WTC11 (cell line): ENCODE measurements around the gene PVALEF. TPM values are rescaled to one million over a fixed set of nuclear protein-coding genes. Genes with fewer than 3 reads are reported as not detected.

Experiments used
- ATAC-seq: fragments of 200-7000 bp; cut with Tn5 transposase; 2 replicates; pipeline ENCODE4 v1.10.0; 2021; ENCODE audit warnings: mild to moderate bottlenecking, moderate library complexity
- CTCF ChIA-PET: fragments of 300-600 bp; sonication (Branson Sonifier 250); formaldehyde crosslinking; loops from one replicate; lab custom pipeline; 2021; ENCODE audit warnings: antibody characterized with exemption; lab: Charles Lee
- POLR2A ChIA-PET: fragments of 350-600 bp; sonication (Branson Sonifier 250); formaldehyde crosslinking; loops from one replicate; lab custom pipeline; 2021; ENCODE audit warnings: antibody characterized with exemption; lab: Charles Lee
- DNase-seq: peaks from one replicate; pipeline ENCODE4 v3.0.0; 2021; ENCODE audit warnings: low spot score
- H3K27ac Mint-ChIP-seq: 2 replicates; pipeline ENCODE4 v1.8.0; 2021; ENCODE audit warnings: mixed read lengths
- H3K27me3 Mint-ChIP-seq: 2 replicates; pipeline ENCODE4 v1.8.0; 2021; ENCODE audit warnings: low read depth, mild to moderate bottlenecking, moderate library complexity, mixed read lengths
- H3K36me3 Mint-ChIP-seq: 2 replicates; pipeline ENCODE4 v1.8.0; 2021; ENCODE audit warnings: mixed read lengths
- H3K4me1 Mint-ChIP-seq: 2 replicates; pipeline ENCODE4 v1.8.0; 2022; ENCODE audit warnings: mixed read lengths
- H3K4me3 Mint-ChIP-seq: 2 replicates; pipeline ENCODE4 v1.8.0; 2021; ENCODE audit warnings: mild to moderate bottlenecking, moderate library complexity, mixed read lengths
- H3K9me3 Mint-ChIP-seq: 2 replicates; pipeline ENCODE4 v1.8.0; 2021; ENCODE audit warnings: mixed read lengths
- AFF4 ChIP-seq: sonication (generic); formaldehyde crosslinking; IDR thresholded peaks from 2 replicates; pipeline ENCODE4 v1.8.1; 2023; ENCODE audit warnings: mild to moderate bottlenecking, missing genetic modification reagents, borderline replicate concordance
- CBFB ChIP-seq: sonication (generic); formaldehyde crosslinking; IDR thresholded peaks from 2 replicates; pipeline ENCODE4 v1.8.1; 2022; ENCODE audit warnings: mild to moderate bottlenecking, low read depth, missing genetic modification reagents
- FOXK1 ChIP-seq: sonication (generic); formaldehyde crosslinking; IDR thresholded peaks from 2 replicates; pipeline ENCODE4 v1.8.0; 2022; ENCODE audit warnings: mild to moderate bottlenecking, moderate library complexity, missing genetic modification reagents
- FOXP1 ChIP-seq: sonication (generic); formaldehyde crosslinking; IDR thresholded peaks from 2 replicates; pipeline ENCODE4 v1.8.0; 2022; ENCODE audit warnings: missing genetic modification reagents, mild to moderate bottlenecking, moderate library complexity, borderline replicate concordance
- GTF2I ChIP-seq: fragments of 250-450 bp; sonication (Bioruptor Pico); conservative IDR thresholded peaks from 2 replicates; pipeline ENCODE4 v1.4.0; 2021; ENCODE audit warnings: mild to moderate bottlenecking
- ZBTB21 ChIP-seq: sonication (generic); formaldehyde crosslinking; IDR thresholded peaks from 2 replicates; pipeline ENCODE4 v1.8.1; 2023; ENCODE audit warnings: mild to moderate bottlenecking, missing genetic modification reagents, borderline replicate concordance
- total RNA-seq: library from RNA; stranded (reverse); gene quantifications from 3 replicates; pipeline ENCODE4 v1.2.3, GENCODE V29; 2021
- TF ChIP-seq, protein P1 (sequence below): sonication (generic); formaldehyde crosslinking; IDR thresholded peaks from 2 replicates; pipeline ENCODE4 v1.8.0; 2022; ENCODE audit warnings: missing genetic modification reagents
- TF ChIP-seq, protein P2 (sequence below): sonication (generic); formaldehyde crosslinking; conservative IDR thresholded peaks from 2 replicates; pipeline ENCODE4 v1.8.1; 2023; ENCODE audit warnings: mild to moderate bottlenecking, low read depth, missing genetic modification reagents, moderate library complexity
- TF ChIP-seq, protein P3 (sequence below): sonication (generic); formaldehyde crosslinking; IDR thresholded peaks from 2 replicates; pipeline ENCODE4 v1.8.1; 2022; ENCODE audit warnings: low read depth, mild to moderate bottlenecking, moderate library complexity, missing genetic modification reagents, borderline replicate concordance
- TF ChIP-seq, protein P4 (sequence below): fragments of 250-450 bp; sonication (Bioruptor Pico); conservative IDR thresholded peaks from 2 replicates; pipeline ENCODE4 v1.9.0; 2021; ENCODE audit warnings: mild to moderate bottlenecking

PVALEF gene
- total RNA-seq, 1 experiment from 2014 or later: not detected

- TF ChIP-seq, protein P1, sequence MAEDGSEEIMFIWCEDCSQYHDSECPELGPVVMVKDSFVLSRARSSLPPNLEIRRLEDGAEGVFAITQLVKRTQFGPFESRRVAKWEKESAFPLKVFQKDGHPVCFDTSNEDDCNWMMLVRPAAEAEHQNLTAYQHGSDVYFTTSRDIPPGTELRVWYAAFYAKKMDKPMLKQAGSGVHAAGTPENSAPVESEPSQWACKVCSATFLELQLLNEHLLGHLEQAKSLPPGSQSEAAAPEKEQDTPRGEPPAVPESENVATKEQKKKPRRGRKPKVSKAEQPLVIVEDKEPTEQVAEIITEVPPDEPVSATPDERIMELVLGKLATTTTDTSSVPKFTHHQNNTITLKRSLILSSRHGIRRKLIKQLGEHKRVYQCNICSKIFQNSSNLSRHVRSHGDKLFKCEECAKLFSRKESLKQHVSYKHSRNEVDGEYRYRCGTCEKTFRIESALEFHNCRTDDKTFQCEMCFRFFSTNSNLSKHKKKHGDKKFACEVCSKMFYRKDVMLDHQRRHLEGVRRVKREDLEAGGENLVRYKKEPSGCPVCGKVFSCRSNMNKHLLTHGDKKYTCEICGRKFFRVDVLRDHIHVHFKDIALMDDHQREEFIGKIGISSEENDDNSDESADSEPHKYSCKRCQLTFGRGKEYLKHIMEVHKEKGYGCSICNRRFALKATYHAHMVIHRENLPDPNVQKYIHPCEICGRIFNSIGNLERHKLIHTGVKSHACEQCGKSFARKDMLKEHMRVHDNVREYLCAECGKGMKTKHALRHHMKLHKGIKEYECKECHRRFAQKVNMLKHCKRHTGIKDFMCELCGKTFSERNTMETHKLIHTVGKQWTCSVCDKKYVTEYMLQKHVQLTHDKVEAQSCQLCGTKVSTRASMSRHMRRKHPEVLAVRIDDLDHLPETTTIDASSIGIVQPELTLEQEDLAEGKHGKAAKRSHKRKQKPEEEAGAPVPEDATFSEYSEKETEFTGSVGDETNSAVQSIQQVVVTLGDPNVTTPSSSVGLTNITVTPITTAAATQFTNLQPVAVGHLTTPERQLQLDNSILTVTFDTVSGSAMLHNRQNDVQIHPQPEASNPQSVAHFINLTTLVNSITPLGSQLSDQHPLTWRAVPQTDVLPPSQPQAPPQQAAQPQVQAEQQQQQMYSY (CRISPR knock-in tag): no peak
- TF ChIP-seq CBFB (no peak), FOXK1 (CRISPR knock-in tag) (no peak), FOXP1 (CRISPR knock-in tag) (no peak)
- TF ChIP-seq, protein P2, sequence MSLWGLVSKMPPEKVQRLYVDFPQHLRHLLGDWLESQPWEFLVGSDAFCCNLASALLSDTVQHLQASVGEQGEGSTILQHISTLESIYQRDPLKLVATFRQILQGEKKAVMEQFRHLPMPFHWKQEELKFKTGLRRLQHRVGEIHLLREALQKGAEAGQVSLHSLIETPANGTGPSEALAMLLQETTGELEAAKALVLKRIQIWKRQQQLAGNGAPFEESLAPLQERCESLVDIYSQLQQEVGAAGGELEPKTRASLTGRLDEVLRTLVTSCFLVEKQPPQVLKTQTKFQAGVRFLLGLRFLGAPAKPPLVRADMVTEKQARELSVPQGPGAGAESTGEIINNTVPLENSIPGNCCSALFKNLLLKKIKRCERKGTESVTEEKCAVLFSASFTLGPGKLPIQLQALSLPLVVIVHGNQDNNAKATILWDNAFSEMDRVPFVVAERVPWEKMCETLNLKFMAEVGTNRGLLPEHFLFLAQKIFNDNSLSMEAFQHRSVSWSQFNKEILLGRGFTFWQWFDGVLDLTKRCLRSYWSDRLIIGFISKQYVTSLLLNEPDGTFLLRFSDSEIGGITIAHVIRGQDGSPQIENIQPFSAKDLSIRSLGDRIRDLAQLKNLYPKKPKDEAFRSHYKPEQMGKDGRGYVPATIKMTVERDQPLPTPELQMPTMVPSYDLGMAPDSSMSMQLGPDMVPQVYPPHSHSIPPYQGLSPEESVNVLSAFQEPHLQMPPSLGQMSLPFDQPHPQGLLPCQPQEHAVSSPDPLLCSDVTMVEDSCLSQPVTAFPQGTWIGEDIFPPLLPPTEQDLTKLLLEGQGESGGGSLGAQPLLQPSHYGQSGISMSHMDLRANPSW (CRISPR knock-in tag): no peak
Measured at GRCh38 chr17:81148571-81148970, 16.7 kb upstream of the PVALEF start (continued).

GRCh38 chr17:81148986-81149533, 16.2 kb upstream of the PVALEF start:
- ChIA-PET POLR2A (no interaction called here), CTCF (interaction anchor here (1.1 kb wide), 2 partner anchors 28 to 59 kb away, joined by 3 read pairs; no protein-coding TSS in a partner anchor)

More at GRCh38 chr17:81148986-81149533, 16.2 kb upstream of the PVALEF start:
- Mint-ChIP-seq H3K27ac (no peak overlapping the region), H3K4me3 (no peak overlapping the region), H3K36me3 (no peaks in the 10 kb centered on the region), H3K4me1 (no peaks in the 10 kb centered on the region), H3K27me3 (no peaks in the 10 kb centered on the region), H3K9me3 (no peaks in the 10 kb centered on the region)
- no peak for TF ChIP-seq AFF4
- TF ChIP-seq, protein P3, sequence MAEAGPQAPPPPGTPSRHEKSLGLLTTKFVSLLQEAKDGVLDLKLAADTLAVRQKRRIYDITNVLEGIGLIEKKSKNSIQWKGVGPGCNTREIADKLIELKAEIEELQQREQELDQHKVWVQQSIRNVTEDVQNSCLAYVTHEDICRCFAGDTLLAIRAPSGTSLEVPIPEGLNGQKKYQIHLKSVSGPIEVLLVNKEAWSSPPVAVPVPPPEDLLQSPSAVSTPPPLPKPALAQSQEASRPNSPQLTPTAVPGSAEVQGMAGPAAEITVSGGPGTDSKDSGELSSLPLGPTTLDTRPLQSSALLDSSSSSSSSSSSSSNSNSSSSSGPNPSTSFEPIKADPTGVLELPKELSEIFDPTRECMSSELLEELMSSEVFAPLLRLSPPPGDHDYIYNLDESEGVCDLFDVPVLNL (CRISPR knock-in tag): no peak
- TF ChIP-seq, protein P4, sequence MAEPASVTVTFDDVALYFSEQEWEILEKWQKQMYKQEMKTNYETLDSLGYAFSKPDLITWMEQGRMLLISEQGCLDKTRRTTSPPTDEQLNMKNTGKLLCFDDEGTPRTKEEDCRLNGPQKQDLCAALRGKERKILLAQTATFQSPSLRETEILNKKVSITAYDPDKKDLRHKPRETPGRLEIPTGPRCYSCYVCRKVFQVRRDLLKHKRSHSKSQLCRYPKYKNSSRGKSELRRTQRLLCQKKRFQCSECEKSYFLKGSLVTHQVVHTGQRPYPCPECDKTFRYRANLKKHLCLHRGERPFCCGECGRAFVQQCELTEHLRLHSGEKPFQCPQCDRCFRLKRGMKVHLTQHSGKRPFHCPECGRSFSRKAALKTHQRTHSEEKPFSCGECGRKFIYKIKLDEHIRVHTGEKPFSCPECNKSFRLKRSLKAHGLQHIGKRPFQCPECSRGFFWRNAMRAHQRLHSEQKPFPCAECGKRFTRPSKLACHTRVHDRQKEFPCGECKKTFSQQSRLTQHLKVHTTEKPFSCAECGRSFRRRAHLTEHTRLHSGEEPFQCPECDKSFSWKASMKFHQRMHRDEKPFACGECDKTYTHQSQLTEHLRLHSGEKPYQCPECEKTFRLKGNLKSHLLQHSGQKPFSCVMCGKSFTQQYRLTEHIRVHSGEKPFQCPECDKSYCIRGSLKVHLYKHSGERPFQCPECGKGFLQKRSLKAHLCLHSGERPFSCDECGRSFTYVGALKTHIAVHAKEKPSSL (CRISPR knock-in tag): no peak
- no peak for TF ChIP-seq GTF2I (CRISPR knock-in tag)
- TF ChIP-seq ZBTB21: no peak
- DNase-seq (no peak), ATAC-seq (no peak)
